Kasumi-1 (cell line): ENCODE measurements around the gene ATP2A2.
"Not testable (repeated sequence)": the region's sequence is repeated elsewhere in the genome, so short reads cannot be mapped to it uniquely, and the experiment has no call there.

ENCODE experiments used
- DNase-seq, 2 experiments: peaks; one replicate each; lab custom pipeline; 2025; lab: John Stamatoyannopoulos, UW

ATP2A2 gene

DNA sequence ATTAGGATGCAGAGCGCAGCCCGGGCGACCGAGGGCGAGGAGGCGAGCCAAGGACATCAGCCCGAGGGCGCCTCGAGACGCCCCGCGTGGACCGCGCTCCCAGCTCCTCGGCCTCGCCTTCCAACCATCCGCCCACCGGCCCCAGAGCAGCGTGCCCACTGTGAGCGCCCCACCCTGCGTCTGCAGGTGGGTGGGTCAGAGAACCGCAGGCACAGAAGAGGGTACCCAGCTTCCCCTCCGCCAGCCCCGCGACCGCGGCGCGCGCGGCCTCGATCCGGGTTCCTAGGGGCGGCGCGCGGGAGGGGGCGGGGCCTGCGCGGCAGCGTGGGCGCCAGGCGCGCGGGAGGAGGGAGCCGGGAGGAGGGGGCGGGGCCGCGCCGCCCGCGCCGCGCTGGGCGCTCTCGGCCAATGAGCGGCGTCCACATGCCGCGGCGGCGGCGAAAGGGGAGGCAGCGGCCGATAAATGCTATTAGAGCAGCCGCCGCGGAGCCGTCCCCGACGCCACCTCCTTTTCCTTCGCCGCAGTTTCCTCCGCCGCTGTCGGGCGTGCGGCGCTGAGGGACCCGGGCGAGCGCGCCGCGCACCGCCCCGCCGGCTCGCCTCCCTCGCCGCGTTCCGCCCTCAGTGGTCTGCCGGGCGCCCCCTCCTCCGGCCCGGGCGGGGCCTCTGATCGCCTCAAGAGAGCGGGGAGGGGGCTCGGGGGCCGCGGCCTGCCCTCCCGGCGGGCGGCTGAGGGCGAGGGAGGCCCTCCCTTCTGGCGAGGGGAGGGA lies at the start of gene ATP2A2:
TSS of gene ATP2A2 (plus strand) at position 469 of the 770 bp plus-strand sequence. CDS start 543 bp downstream, outside the sequence.
- DNase-seq, result peak; percentile 78 to 79

DNA sequence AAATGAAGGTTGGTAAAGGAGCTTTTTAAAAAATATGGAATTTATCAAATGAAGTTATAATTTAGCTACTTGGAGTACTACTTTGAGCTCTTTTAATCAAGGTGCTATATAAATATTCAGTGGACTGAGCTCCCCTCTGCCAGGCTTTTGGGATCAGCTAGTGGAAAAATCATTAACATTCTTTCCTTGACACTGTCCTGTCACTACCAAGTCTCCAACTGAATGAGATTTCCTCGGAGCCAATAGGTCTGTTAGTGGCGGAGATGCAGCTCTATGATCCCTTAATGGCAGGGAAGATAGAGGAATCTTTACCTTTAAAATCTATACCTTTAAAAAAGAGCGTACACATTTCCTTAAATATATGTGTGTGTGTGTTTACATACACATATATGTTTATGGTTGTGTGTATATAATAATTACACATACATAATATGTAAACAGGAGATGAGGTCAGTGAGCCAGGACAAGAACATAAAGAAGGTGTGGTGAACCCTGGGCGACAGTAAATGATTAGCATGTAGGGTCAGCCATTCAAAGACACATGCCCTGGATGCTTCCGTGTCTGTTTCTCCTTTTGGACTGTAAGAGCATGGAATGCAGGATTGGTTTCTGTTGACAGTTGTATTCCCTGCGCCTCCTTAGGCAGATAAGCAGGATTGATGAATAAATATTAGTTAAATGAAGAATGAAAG lies 47.7 kb upstream of the ATP2A2 start:
- DNase-seq, result no peak

DNA sequence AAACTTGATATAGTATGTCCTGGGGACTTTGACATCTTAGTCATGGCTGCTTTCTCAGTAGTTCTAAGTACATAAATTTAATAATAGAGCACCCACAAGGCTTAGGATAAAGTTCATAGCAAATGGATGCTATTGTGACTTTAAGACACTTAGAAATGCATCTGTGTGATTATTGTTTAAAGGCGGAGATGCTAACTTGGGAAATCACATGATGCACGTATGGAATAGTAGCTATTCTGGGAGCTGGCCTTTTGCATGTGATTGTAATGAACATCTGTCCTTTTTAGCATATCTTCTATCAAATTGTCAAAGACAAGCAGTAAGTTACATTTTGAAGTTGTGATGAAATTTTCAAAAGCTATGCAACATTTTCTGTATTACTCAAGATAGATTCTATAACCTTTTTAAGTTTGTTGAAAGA lies 46.7 kb upstream of the ATP2A2 start:
- DNase-seq, result no peak

DNA sequence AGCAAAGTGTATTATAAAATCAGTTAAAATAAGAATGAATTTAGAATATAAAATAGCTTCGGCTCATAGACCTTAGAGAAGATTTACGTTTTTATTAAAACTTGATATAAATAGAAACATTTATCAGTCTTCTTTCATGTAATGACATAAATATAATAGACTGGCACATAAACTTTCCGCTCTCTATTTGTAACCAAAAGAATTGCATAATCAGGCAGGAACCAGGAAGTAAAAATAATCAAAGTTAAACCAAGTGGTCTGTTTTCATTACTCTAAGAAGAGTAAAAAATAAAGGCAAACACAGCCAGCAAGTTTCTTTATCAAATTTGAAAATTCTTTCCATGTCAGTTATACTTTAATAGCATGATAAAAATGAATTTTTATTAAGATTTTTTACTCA lies 46.3 kb upstream of the ATP2A2 start:
- DNase-seq, result peak; percentile 28 to 51

DNA sequence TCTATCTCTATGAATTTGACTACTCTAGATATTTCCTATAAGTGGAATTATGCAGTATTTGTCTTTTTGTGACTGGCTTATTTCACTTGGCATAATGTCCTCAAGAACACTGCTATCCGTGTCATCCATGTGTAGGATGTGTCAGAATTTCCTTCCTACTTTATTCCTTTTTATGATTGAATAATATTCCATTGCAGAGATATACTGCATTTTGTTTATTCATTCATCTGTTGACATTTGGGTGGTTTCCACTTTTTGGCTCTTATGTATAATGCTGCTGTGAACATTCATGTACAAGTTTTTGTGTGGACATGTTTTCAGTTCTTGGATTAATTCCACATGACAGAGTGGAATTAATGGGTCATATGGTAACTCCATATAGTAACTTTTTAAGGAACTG lies 45.7 kb upstream of the ATP2A2 start:
- DNase-seq, result no peak

DNA sequence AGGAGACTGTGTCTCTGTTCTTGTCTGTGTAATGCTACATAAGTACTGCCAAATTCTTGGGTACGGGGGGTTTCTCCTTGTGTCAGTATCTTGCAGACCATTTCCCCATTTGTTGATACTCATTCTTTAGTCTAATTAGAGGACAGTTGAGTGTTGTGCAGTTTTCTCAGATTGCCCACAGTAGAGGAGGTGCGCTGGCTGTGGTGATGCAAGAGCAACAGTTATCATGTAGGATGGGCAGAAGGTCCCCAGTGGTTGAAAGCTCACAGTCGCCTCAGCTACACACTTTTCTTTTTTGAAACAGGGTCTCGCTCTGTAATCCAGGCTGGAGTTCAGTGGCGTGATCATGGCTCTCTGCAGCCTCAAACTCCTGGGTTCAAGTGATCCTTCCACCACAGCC lies 37.8 kb upstream of the ATP2A2 start:
- no peak for DNase-seq

DNA sequence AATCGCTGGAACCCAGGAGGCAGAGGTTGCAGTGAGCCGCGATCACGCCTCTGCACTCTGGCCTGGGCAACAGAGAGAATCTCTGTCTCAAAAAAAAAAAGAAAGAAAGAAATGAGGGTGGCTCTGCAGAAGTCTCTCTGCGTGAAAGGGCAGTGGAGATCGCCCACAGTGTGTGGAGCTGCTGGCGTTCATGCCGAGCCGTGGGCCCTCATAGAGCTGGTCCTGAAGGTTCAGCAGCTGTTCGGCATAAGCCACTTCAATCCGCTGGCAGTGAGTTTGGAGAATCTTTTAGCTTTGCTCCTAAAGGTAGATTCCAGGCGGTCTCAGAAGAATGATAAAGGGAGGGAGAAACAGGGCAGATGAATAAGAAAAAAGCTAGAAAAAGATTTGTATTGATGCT lies 36.7 kb upstream of the ATP2A2 start:
- no peak for DNase-seq

DNA sequence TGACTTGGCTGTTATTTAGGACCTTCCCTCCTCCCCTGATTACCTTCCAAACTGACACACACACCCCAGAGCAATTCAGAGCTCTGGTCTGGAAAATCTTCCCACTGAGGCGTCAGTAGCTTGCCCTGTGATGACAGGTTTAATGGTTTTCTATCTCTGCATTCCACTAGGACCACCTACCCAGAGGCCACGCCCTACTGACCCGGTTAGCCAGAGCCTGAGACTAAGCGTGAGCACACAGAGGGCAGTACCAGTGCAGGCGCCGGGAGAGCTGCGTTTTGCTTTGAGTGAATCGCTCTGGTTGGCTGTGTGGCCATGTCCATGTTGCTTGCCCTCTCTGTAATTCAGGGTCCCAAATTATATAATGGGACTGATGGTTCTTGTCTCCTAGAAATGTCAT lies 36.2 kb upstream of the ATP2A2 start:
- DNase-seq, result no peak

DNA sequence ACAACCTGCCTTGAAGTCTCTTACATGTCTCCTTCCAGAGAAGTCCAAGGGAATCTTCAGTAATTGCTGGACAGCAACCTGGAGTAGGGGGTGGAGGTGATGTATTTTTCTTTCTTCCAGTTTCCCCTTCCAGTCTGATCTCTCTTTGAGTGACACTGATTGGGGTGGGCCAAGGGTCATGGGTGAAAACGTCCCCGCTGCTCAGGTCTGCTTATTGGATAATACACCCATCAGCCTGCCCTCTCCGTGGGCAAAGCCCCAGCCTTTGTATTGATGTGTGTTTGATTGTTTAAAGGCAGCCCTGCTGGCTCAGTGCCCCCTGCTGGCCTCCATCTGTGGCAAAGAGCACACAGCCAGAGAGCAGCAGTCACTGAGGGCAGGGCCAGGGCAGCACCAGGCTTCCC lies 35.7 kb upstream of the ATP2A2 start:
- DNase-seq, result peak; percentile 13 to 52

DNA sequence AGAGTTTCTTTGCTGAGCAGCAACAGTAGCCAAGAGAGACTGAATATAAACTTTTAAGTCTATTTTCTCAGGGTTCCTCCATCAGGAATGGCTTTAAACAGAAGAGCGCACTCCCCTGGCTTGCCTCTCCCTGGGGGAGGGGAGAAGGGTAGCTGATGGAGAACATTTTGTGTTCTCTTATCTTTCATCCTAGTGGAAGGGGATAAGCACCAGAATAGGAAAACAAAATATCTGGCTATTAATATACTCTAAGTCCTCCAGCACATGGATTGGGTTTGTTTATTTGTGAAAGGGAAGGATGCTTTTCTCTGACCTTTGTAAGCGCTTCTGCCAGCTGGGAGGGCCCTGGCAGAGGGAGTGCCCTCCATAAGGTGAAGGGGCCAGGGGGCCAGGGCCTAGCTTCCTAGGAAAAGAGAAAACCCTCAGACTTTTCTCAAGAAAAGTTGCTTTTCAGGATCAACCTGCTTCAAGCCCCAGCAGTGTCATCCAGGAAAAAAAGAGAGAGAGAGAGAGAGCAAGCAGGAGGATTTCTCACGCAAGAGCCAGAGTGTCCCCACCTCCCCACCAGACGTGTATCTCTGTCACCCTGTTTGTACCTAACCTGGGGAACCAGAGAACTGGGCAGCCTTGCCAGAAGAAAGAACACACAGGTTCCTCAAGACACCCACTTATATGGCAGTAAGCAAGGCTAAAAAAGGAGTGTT lies 34.3 kb upstream of the ATP2A2 start:
- DNase-seq, result no peak

DNA sequence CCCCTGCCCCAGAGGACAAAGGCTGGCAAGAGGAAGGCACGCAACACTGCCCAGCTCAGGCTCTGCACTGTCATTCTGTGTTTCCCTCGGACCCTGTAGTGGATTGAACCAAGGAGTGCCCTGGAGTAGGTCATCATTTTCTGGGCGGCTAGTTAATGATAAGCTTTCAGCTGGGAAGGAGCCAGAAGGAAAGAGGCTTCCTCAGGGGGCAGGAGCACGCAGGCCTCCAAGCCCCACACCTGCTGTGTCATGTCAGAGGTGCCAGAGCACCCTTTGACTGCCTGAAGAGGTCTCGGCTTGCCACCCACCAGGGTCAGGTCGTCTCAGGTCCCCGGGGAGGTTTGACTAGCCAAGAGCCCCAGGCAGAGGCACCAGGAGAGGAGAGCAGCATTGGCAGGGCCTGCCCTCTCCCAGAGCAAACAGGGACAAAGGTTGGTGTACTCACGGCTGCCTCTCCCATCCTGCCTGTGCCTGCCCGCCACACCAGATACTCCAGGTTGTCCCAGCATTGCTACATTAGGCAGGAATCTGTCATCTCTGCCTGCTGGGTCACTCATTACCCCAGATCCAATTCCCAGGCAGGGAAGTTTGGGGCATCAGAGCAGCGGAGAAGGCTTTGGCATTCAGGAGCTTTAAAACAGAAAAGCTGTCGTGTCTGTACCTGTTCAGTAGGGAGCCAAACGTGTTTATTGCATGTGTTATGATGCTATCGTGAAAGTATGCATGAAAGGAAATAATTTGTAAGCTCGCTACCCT lies 33.5 kb upstream of the ATP2A2 start:
- no peak for DNase-seq

DNA sequence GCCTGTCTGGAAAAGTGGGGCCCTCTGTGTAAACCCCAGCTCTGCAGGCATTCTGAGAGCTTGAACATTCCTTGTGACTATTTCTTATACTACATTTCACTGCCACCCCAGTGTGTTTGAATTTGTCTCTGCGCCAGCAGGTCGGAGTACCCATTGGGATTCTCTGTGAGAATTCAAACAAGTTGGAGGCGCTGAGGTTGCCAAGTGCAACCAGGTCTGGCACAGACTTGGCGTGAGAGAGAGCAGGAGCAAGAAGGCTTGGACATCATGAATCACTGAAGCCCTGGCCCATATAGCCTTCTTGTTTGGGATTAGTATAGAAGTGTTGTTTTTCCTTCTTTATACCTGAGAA lies 33.0 kb upstream of the ATP2A2 start:
- DNase-seq, result no peak

DNA sequence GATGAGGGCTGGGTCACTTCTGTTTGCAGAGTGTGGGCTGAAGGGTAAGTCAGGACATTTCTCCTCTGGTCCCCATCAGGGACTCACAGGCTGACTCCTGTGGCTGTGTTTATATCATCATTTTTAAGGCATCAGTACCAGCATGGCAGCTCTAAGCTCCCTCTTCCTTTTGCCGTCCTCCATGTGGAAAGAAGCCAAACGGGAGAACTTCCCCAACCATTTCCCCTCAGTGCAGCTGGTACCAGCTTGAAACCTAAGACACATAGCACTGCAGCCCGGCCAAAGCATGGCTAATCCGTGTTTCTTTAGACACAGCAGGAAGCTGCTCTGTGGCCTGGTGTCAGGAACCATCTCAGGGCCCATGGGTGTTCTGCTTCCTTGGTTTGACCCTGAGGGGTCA lies 31.9 kb upstream of the ATP2A2 start:
- peak; percentile 25 to 37 for DNase-seq

DNA sequence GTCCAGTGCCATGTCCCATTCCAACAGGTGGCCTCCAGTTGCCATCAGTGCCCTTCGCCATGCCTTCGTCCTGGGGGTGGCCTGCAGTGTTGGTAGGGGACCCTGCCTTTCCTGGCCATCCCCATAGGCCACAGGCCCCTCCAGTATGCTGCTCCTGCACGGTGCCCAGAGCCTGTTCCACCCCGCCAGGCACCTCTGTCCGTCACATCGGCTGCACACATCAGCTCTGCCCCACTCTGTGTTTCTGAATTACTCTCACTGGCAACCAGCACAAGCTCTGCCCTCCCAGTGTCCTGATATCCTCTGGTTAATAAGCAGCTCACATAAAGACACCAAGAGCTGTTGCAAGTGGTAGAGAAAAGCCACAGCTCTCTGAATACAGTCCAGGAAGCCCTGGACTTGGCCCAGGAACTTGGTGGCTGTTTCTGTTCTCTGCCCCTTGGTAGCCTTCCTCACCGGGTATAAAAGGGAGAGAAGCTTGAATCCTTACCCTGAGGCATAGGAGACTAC lies 31.3 kb upstream of the ATP2A2 start:
- DNase-seq, result peak; percentile 48 to 56

DNA sequence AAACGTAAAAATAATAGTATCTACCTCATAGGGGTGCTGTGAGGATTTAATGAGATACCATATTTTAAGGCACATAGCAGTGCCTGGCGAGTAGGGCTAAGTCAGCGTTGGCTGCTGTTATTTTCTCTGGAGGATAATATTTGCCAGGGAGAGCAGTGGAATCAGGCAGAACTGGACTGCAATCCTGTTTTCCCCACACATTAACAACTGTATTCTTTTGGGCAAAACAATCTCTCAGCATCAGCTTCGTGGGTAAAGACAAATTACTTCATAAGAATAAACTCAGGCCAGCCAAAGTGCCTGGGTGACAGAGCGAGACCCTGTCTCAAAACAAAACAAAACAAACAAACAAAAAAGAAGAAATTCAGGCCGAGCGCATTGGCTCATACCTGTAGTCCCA lies 29.7 kb upstream of the ATP2A2 start:
- DNase-seq, result no peak

DNA sequence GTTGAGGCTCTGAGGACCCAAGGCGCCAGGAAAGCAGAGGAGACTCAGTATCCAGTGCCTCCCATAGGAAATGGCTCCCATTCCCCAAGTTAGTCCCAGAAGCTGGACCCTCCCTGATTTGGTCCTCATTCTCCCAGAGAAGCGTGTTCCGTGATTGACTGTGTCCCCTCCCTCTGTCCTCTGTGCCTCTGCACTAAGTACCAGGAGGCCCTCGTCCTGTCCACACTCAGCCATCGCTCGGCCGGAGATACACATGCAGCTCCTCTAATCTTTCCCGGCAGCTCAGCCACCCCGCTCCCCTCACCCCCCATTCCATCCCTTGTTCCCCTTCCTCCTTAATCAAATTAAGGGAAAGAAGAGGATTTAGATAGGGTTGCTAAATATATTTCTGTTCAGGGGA lies 28.3 kb upstream of the ATP2A2 start:
- no peak for DNase-seq

DNA sequence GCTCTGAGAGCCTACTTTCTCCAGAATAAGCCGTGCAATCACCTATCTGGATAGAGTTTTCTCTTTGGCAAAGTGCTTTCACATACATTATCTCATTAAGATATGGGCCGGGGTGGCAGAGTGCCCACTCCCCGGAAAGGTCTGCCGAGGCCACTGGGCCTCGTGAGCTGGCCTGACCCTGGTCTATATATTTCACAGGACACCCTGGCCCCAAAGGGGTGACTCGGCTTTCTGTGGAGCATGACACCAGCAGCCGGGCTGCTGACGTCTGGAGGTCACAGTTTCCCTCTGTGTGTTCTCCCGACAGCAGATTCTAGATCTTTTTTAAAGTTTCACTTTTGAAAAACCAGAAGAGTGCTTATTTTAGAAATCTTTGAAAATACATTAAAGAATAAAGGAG lies 27.9 kb upstream of the ATP2A2 start:
- DNase-seq, result no peak

DNA sequence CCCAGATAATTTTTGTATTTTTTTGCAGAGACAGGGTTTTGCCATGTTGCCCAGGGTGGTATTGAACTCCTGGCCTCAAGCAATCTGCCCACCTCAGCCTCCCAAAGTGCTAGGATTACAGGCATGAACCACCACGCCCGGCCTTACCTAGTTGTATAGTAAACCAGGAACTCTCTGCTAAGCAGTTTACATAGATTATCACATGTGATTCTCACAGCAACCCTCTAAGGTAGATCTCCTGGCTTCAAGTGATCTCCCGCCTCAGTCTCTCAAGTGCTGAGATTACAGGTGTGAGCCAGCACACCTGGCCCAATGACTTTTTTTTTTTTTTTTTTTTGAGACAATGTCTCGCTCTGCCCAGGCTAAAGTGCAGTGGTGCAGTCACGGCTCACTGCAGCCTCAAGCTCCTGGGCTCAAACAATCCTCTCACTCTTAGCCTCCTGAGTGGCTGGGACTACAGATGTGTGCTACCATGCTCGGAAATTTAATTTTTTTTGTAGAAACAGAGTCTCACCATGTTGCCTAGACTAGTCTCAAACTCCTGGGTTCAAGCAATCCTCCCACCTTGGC lies 26.0 kb upstream of the ATP2A2 start:
- no peak for DNase-seq

DNA sequence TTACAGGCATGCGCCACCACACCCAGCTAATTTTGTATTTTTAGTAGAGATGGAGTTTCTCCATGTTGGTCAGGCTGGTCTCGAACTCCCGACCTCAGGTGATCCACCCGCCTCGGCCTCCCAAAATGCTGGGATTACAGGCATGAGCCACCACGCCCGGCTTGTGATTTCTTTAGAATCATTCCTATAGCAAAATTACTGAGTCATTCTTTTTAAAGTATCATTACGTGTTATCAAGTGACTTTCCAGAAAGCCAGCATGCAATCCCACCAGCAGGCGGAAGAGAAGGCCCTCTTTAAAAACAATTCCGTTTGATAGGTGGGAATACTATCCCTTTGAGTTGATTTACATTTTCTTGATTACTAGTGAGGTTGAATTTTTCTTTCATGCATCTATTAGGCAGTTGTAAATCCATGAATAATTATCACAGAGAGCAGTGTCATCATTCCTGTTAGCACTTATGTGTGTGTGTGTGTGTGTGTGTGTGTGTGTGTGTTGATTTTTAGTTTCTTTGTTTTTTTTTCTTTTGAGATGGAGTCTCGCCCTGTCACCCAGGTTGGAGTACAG lies 25.1 kb upstream of the ATP2A2 start:
- DNase-seq, result not testable (repeated sequence)

DNA sequence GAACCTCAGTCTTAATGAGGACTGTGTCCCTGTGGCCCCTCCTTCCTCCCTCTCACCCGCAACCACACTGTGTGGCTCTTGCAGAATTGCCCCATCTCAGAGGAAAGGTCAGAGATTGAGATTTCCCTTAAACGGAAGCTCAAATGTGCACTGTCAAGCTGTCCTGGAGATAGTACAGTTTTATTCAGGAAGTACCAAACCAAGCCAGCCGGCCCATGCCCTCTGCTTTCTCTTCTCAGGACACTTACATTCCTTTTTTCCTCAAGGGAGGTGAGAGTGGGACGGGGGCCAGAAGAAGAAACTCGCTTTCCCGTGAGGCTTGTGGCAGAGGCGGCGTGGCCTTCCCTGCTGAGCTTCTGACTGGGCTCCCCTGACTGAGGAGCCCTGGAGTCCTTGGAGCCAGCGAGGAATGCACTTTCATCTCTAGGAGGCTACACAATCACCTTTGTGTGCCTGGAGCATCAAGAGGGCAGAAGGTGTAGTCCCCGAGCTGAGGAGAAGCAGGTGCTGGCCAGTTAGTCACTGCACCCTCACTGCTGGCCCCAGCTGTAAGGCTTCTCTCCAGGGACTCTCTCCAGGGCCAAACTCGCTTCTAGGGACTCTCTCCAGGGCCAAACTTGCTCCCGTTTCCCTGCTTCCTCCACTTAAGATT lies 24.1 kb upstream of the ATP2A2 start:
- DNase-seq, result peak; percentile 39 to 44

DNA sequence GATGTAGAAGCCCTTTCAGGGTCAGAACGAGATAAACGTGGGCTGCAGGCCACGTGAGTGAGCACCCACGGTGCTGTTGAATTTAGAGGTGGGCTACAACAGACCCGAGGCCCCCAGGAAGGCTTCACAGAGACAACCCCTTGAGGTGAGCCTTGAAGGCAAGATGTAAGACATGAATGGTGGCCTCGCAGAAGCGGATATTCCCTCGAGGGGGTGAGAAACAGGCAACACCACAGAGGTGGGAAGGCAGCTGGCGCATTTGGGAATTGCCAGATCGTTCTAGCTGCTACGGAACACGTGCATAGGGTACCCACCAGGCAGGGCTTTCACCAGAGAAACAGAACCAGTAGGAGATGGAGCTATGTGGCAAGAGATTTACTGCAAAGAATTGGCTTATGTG lies 22.6 kb upstream of the ATP2A2 start:
- DNase-seq, result no peak
